Measurements from ENCODE around the gene GPBAR1.

Gene GPBAR1

GRCh38 chr2:218285604-218286003 lies 24.8 kb downstream of the GPBAR1 start:
- no peak for DNase-seq (ENCODE audit: low spot score)

GRCh38 chr2:218286570-218287459 lies 26.0 kb downstream of the GPBAR1 start:
- DNase-seq (ENCODE audit: low spot score), result peak; percentile 95

GRCh38 chr2:218289639-218290315 lies 29.0 kb downstream of the GPBAR1 start:
- DNase-seq (ENCODE audit: low spot score), result peak; percentile 34

GRCh38 chr2:218290316-218291261 lies 29.8 kb downstream of the GPBAR1 start:
- no peak for DNase-seq (ENCODE audit: low spot score)

GRCh38 chr2:218291318-218292047 lies 30.7 kb downstream of the GPBAR1 start:
- DNase-seq (ENCODE audit: low spot score), result no peak

- peak; percentile 86 for DNase-seq (ENCODE audit: low spot score)
Measured at GRCh38 chr2:218292048-218293014, 31.5 kb downstream of the GPBAR1 start, which contains the start of gene TMBIM1. Gene TMBIM1 (minus strand): TSS chr2:218292503. CDS start chr2:218282141, 10,362 bp downstream.

- no peak for DNase-seq (ENCODE audit: low spot score)
Measured at GRCh38 chr2:218293715-218294429, 33.1 kb downstream of the GPBAR1 start.

- no peak for DNase-seq (ENCODE audit: low spot score)
Measured at GRCh38 chr2:218294430-218295022, 33.7 kb downstream of the GPBAR1 start.

- DNase-seq (ENCODE audit: low spot score), result no peak
Measured at GRCh38 chr2:218295029-218295428, 34.2 kb downstream of the GPBAR1 start.

GRCh38 chr2:218296200-218296599 lies 35.4 kb downstream of the GPBAR1 start:
- no peak for DNase-seq (ENCODE audit: low spot score)

- no peak for DNase-seq (ENCODE audit: low spot score)
Measured at GRCh38 chr2:218296847-218297246, 36.0 kb downstream of the GPBAR1 start.

- no peak for DNase-seq (ENCODE audit: low spot score)
Measured at GRCh38 chr2:218298314-218298875, 37.6 kb downstream of the GPBAR1 start.

- DNase-seq (ENCODE audit: low spot score), result no peak
Measured at GRCh38 chr2:218300141-218300540, 39.3 kb downstream of the GPBAR1 start.

GRCh38 chr2:218301176-218301819 lies 40.5 kb downstream of the GPBAR1 start:
- peak; percentile 87 for DNase-seq (ENCODE audit: low spot score)

GRCh38 chr2:218305383-218305782 lies 44.6 kb downstream of the GPBAR1 start:
- no peak for DNase-seq (ENCODE audit: low spot score)

GRCh38 chr2:218306184-218306920 lies 45.5 kb downstream of the GPBAR1 start:
- DNase-seq (ENCODE audit: low spot score), result no peak

GRCh38 chr2:218307415-218308090 lies 46.7 kb downstream of the GPBAR1 start:
- DNase-seq (ENCODE audit: low spot score), result no peak
